ENCODE data around the gene SRPRB.

The SRPRB gene

GRCh38 chr3:133865136-133865855 is 59.7 kb downstream of the SRPRB start:
- DNase-seq (ENCODE audit: low read depth, low spot score): no peak

GRCh38 chr3:133866141-133866540 is 60.5 kb downstream of the SRPRB start:
- no peak for DNase-seq (ENCODE audit: low read depth, low spot score)

GRCh38 chr3:133868186-133868585 is 62.6 kb downstream of the SRPRB start:
- no peak for DNase-seq (ENCODE audit: low read depth, low spot score)

- no peak for DNase-seq (ENCODE audit: low read depth, low spot score)
Measured at GRCh38 chr3:133868758-133869475, 63.3 kb downstream of the SRPRB start.

GRCh38 chr3:133869586-133869985 is 64.0 kb downstream of the SRPRB start:
- no peak for DNase-seq (ENCODE audit: low read depth, low spot score)

GRCh38 chr3:133870822-133871221 is 65.2 kb downstream of the SRPRB start:
- DNase-seq (ENCODE audit: low read depth, low spot score): no peak
